ENCODE data around the gene C9orf78.
"Not testable (repeated sequence)": the region's sequence is repeated elsewhere in the genome, so short reads cannot be mapped to it uniquely, and the experiment has no call there.

Gene C9orf78

DNA sequence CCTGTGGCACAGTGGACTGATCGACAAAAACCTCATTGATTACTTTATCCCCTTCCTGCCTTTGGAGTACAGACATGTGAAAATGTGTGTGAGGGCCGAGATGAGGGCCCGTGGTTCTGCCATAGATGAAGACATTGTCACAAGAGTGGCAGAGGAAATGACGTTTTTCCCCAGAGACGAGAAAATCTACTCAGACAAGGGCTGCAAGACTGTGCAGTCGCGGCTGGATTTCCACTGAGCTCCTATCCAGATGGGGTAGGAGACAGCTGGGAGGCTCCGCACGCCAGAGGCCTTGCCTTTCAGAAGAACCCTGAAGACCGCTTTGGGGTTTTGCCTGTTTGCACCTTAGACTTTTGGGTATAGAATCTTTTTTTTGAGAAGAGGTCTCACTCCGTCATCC lies 25.7 kb downstream of the C9orf78 start:
- DNase-seq, result no peak

DNA sequence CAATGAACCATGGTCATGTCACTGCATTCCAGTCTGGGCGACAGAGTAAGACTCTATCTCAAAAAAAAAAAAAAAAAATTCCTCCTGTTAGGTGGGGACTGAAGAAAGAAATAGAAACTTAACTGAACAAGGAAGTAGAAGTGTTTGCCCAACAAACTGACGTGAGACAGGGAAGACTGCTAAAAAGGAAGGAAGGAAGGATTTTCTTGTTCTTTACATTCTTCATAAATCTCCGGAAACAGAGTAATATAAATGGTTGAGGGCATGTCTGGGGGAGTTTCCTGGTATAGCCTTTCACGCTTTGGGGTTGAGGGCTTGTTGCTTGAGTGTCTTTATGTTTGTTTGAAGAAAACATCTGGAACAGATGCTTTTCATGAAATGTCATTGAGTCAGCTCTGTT lies 29.0 kb downstream of the C9orf78 start:
- no peak for DNase-seq

GRCh38 chr9:129803676-129804060 lies 31.4 kb downstream of the C9orf78 start:
- DNase-seq, result no peak

GRCh38 chr9:129802833-129803675 lies 32.0 kb downstream of the C9orf78 start, which contains the start of gene TOR1B:
Gene TOR1B, plus strand, starts transcription at chr9:129803184. Its CDS starts 29 bp downstream, at chr9:129803213.
- DNase-seq, result peak; percentile 96

DNA sequence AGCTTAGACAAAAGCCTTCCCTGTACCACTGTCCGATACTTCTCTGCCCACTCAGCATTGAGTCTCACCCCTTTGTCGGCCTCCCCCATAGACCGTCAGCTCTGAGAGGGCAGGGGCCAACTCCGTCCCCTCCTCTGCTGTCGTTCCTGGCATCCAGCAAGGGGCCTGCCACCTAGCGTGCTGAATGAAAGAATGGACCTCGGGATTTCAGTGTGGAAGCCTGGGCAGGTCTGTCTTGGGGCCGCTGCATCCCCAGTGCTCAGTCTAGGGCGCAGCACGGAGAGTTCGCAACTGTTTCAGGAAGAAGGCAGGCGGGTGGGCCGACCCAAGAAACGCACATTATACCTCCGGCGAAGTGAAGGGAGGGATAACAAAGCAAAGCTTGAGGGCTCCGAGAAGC lies 33.6 kb downstream of the C9orf78 start:
- DNase-seq, result no peak

GRCh38 chr9:129798973-129799372 lies 36.1 kb downstream of the C9orf78 start:
- DNase-seq, result no peak

DNA sequence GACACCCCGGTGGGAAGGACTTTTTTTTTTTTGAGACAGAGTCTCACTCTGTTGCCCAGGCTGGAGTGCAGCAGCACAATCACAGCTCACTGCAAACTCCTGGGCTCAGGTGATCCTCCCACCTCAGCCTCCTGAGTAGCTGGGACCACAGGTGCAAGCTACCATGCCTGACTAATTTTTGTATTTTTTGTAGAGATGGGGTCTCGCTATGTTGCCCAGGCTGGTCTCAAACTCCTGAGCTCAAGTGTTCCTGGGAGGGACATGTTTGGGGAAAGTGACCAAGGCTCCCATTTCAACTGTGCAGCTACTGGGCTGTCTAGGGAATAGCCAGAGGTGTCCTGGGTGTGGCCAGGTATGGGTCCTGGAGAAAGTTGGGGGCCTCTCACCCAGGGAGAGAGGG lies 39.0 kb downstream of the C9orf78 start:
- not testable (repeated sequence) for DNase-seq

GRCh38 chr9:129794549-129794948 lies 40.5 kb downstream of the C9orf78 start:
- DNase-seq, result no peak

- no peak for DNase-seq
Observed at GRCh38 chr9:129786481-129786880, 48.6 kb downstream of the C9orf78 start.

- DNase-seq, result no peak
Observed at GRCh38 chr9:129785866-129786265, 49.2 kb downstream of the C9orf78 start.

- not testable (repeated sequence) for DNase-seq
Observed at GRCh38 chr9:129784970-129785369, 50.1 kb downstream of the C9orf78 start.

- peak; percentile 84 for DNase-seq
Observed at GRCh38 chr9:129783516-129784361, 51.3 kb downstream of the C9orf78 start.

DNA sequence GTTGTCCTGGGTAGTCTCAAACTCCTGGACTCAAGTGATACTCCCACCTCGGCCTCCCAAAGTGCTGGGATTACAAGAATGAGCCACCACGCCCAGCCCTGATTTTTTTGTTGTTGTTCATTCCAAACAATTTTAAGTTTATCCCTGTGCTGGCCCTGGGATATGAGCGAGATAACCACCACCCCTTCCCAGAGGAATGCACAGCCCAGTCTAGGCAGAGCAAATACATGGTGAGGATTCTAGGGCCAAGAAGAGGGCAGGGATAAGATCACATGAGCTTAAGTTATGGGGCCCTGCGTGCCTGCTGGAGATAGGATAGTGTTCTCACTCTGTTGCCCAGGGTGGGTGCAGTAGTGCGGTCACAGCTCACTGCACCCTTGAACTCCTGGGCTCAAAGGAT lies 53.1 kb downstream of the C9orf78 start:
- no peak for DNase-seq

DNA sequence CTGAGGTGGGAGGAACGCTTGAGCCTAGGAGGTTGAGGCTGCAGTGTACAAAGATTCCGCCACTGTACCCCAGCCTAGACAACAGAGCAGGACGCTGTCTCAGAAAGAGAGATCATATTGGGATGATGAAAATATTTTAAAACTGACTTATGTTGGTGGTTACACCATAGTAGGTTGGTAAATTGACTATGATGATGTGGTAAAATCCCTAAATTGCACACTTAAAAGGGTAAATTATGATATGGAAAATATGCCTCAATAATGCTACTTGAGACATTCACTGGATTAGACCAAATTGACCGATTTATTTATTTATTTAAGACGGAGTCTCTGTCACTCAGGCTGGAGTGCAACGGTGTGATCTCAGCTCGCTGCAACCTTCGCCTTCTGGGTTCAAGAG lies 53.9 kb downstream of the C9orf78 start:
- no peak for DNase-seq

GRCh38 chr9:129779560-129780190 lies 55.4 kb downstream of the C9orf78 start:
- DNase-seq, result no peak

DNA sequence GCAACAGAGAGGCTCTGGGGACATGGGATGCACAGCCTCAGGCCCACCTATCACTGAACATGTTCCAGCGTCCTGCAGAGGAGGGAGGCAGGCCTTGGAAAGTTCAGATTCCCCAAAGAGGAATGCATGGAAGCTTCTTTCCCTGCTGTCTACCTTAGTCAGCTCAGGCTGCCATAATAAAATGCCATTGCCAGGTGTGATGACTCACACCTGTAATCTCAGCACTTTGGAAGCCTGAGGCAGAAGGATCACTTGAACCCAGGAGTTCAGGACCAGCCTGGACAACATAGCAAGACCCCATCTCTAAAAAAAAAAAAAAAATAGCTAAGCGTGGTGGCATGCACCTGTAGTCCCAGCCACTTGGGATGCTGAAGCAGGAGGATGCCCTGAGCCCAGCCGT lies 56.6 kb downstream of the C9orf78 start:
- no peak for DNase-seq

- no peak for DNase-seq
Observed at GRCh38 chr9:129777769-129778130, 57.3 kb downstream of the C9orf78 start.

Measured in CD4-positive, alpha-beta T cell treated with Interleukin-10 for 1 hour (primary cell).